H1 (cell line): ENCODE results near the gene JAKMIP1. TPM values are rescaled to one million over a fixed set of nuclear protein-coding genes. Genes with fewer than 3 reads are reported as not detected.

Experiments used
- CTCF ChIA-PET: fragments of 300-600 bp; sonication (Branson Sonifier 250); formaldehyde crosslinking; loops from one replicate; lab custom pipeline; 2021; ENCODE audit not compliant: partially characterized antibody; lab: Charles Lee
- POLR2A ChIA-PET: fragments of 300-600 bp; sonication (Branson Sonifier 250); formaldehyde crosslinking; loops from one replicate; lab custom pipeline; 2021; ENCODE audit warnings: inconsistent platforms; ENCODE audit not compliant: partially characterized antibody; lab: Charles Lee
- DNase-seq, 2 experiments: peaks; one replicate each; pipeline versions ENCODE4 v3.0.0 to v3.0.0-alpha.2; 2010 to 2022; ENCODE audit warnings: low spot score in 2 of 2, low read depth in 1 of 2, mixed read lengths in 1 of 2
- FAIRE-seq: peaks from 2 replicates; lab custom pipeline; 2011; peaks lifted over from hg19 to GRCh38; lab: Jason Lieb, UNC
- H2AFZ ChIP-seq: 2 replicates; pipeline ENCODE4 v1.8.1; 2012; ENCODE audit warnings: low read length, inconsistent platforms
- H2AK5ac ChIP-seq: 2 replicates; pipeline ENCODE4 v1.6.1; 2013; ENCODE audit warnings: low read depth, low read length
- H2BK120ac ChIP-seq: replicated peaks from 2 replicates; pipeline ENCODE3; 2013; ENCODE audit warnings: low read depth, low read length, inconsistent platforms
- H2BK12ac ChIP-seq: 2 replicates; pipeline ENCODE4 v1.6.1; 2013; ENCODE audit warnings: low read depth, low read length
- H2BK15ac ChIP-seq: 2 replicates; pipeline ENCODE4 v1.6.1; 2013; ENCODE audit warnings: low read length
- H2BK20ac ChIP-seq: 2 replicates; pipeline ENCODE4 v1.6.1; 2013; ENCODE audit warnings: low read length
- H2BK5ac ChIP-seq: 2 replicates; pipeline ENCODE4 v1.6.1; 2013; ENCODE audit warnings: low read depth, low read length
- H3K14ac ChIP-seq: 2 replicates; pipeline ENCODE4 v1.6.1; 2013; ENCODE audit warnings: inconsistent platforms; ENCODE audit not compliant: insufficient read length
- H3K18ac ChIP-seq: 2 replicates; pipeline ENCODE4 v1.6.1; 2013; ENCODE audit warnings: low read length; ENCODE audit errors: extremely low read depth
- H3K23ac ChIP-seq: 2 replicates; pipeline ENCODE4 v1.6.1; 2013; ENCODE audit warnings: inconsistent platforms; ENCODE audit not compliant: insufficient read length
- H3K23me2 ChIP-seq: 2 replicates; pipeline ENCODE4 v1.6.1; 2013; ENCODE audit warnings: low read depth, low read length
- H3K27ac ChIP-seq: 2 replicates; pipeline ENCODE4 v1.6.1; 2011; ENCODE audit warnings: low read depth, low read length, inconsistent platforms
- H3K27me3 ChIP-seq, 4 experiments: replicated peaks in 1 of 4; 1 replicate in 1 of 4; 2 replicates in 3 of 4; pipeline versions ENCODE4 v1.6.1 to v1.8.1; 2011 to 2013; ENCODE audit warnings: low read length in 3 of 4, mild to moderate bottlenecking in 3 of 4, inconsistent platforms in 2 of 4, mixed read lengths in 2 of 4, moderate library complexity in 1 of 4; ENCODE audit not compliant: control insufficient read depth in 3 of 4, insufficient read depth in 3 of 4; ENCODE audit errors: extremely low read depth in 1 of 4
- H3K36me3 ChIP-seq, 4 experiments: 2 replicates each; pipeline versions ENCODE4 v1.6.1 to v1.8.1; 2011 to 2013; ENCODE audit warnings: mild to moderate bottlenecking in 4 of 4, low read length in 3 of 4, moderate library complexity in 2 of 4, control low read depth in 1 of 4, inconsistent platforms in 1 of 4; ENCODE audit not compliant: insufficient read depth in 4 of 4, control insufficient read depth in 2 of 4
- H3K4ac ChIP-seq: replicated peaks from 2 replicates; pipeline ENCODE3; 2013; ENCODE audit warnings: low read length, low read depth, mixed read lengths, inconsistent platforms; ENCODE audit not compliant: insufficient read length
- H3K4me1 ChIP-seq, 4 experiments: replicated peaks in 1 of 4; 1 replicate in 1 of 4; 2 replicates in 3 of 4; pipeline versions ENCODE4 v1.6.1 to v1.8.1; 2011 to 2013; ENCODE audit warnings: low read length in 3 of 4, inconsistent platforms in 2 of 4, mixed read lengths in 1 of 4; ENCODE audit not compliant: insufficient read depth in 4 of 4, control insufficient read depth in 3 of 4
- H3K4me2 ChIP-seq, 2 experiments: 2 replicates each; pipeline versions ENCODE4 v1.6.1 to v1.8.1; 2011 to 2013; ENCODE audit warnings: low read depth in 2 of 2, low read length in 2 of 2, control low read depth in 1 of 2, inconsistent platforms in 1 of 2, mild to moderate bottlenecking in 1 of 2; ENCODE audit not compliant: insufficient read depth in 1 of 2
- H3K4me3 ChIP-seq, 4 experiments: fragments of 200-600, 300-600 bp in 1 of 4; sonication (generic), shearing (Covaris generic), sonication (Bioruptor Twin) in 1 of 4; 2 replicates each; pipeline versions ENCODE4 v1.5.1 to v1.8.1; 2011 to 2016; ENCODE audit warnings: low read length in 4 of 4, low read depth in 3 of 4, control low read depth in 2 of 4, inconsistent platforms in 2 of 4, mild to moderate bottlenecking in 2 of 4, mixed read lengths in 1 of 4, moderate library complexity in 1 of 4; ENCODE audit not compliant: insufficient read depth in 2 of 4; ENCODE audit errors: extremely low read depth in 1 of 4
- H3K56ac ChIP-seq: replicated peaks from 2 replicates; pipeline ENCODE3; 2013; ENCODE audit warnings: low read depth, mild to moderate bottlenecking, mixed read lengths, low read length, inconsistent platforms; ENCODE audit not compliant: insufficient read length
- H3K79me1 ChIP-seq: 2 replicates; pipeline ENCODE4 v1.6.1; 2013; ENCODE audit warnings: low read depth, low read length, control low read depth
- H3K79me2 ChIP-seq, 2 experiments: 2 replicates each; pipeline versions ENCODE4 v1.6.1 to v1.8.1; 2012 to 2013; ENCODE audit warnings: low read length in 2 of 2, mild to moderate bottlenecking in 2 of 2, inconsistent platforms in 1 of 2; ENCODE audit not compliant: insufficient read depth in 2 of 2, control insufficient read depth in 1 of 2
- H3K9ac ChIP-seq, 4 experiments: replicated peaks in 1 of 4; 1 replicate in 1 of 4; 2 replicates in 3 of 4; pipeline versions ENCODE4 v1.6.1 to v1.8.1; 2011 to 2013; ENCODE audit warnings: low read depth in 3 of 4, low read length in 3 of 4, control low read depth in 2 of 4, mild to moderate bottlenecking in 2 of 4, moderate library complexity in 2 of 4, inconsistent platforms in 1 of 4; ENCODE audit errors: extremely low read depth in 1 of 4
- H3K9me3 ChIP-seq, 2 experiments: 2 replicates each; pipeline versions ENCODE4 v1.6.1 to v1.8.1; 2012 to 2013; ENCODE audit warnings: mild to moderate bottlenecking in 2 of 2, moderate library complexity in 2 of 2, control low read depth in 1 of 2, inconsistent platforms in 1 of 2, low read depth in 1 of 2, low read length in 1 of 2, mixed read lengths in 1 of 2; ENCODE audit not compliant: insufficient read depth in 2 of 2
- H4K20me1 ChIP-seq, 2 experiments: replicated peaks in 1 of 2; 2 replicates each; pipeline versions ENCODE3 to v1.8.1; 2011 to 2013; ENCODE audit warnings: inconsistent platforms in 2 of 2, low read length in 2 of 2, mild to moderate bottlenecking in 1 of 2; ENCODE audit not compliant: insufficient read depth in 2 of 2, control insufficient read depth in 1 of 2
- H4K5ac ChIP-seq: 2 replicates; pipeline ENCODE4 v1.6.1; 2013; ENCODE audit warnings: low read length, low read depth, mixed read lengths, inconsistent platforms; ENCODE audit not compliant: insufficient read length
- H4K8ac ChIP-seq: 2 replicates; pipeline ENCODE4 v1.8.0; 2013; ENCODE audit warnings: mild to moderate bottlenecking, moderate library complexity, low read length, inconsistent platforms; ENCODE audit not compliant: insufficient read depth; ENCODE audit errors: extremely low read depth
- H4K91ac ChIP-seq: replicated peaks from 2 replicates; pipeline ENCODE3; 2013; ENCODE audit warnings: low read length, mixed read lengths, inconsistent platforms; ENCODE audit not compliant: insufficient read length
- ATF3 ChIP-seq: IDR thresholded peaks from 2 replicates; pipeline ENCODE4 v1.6.1; 2011; ENCODE audit warnings: low read depth, mild to moderate bottlenecking, low read length; ENCODE audit not compliant: insufficient read depth
- CBX5 ChIP-seq: fragments of 300-800, 300-1000 bp; sonication (generic); IDR thresholded peaks from 2 replicates; pipeline ENCODE4 v1.7.1; 2016; ENCODE audit warnings: antibody characterized with exemption, low read length, low read depth
- MAFK ChIP-seq: IDR thresholded peaks from 2 replicates; pipeline ENCODE4 v1.6.1; 2012; ENCODE audit warnings: low read depth, mild to moderate bottlenecking, improper control_type of control experiment, low read length
- MAX ChIP-seq: IDR thresholded peaks from 2 replicates; pipeline ENCODE4 v1.6.1; 2012; ENCODE audit warnings: inconsistent platforms
- SIN3A ChIP-seq, 2 experiments: IDR thresholded peaks in 1 of 2; conservative IDR thresholded peaks in 1 of 2; 2 replicates each; pipeline ENCODE4 v1.6.1; 2011 to 2012; ENCODE audit warnings: low read length in 2 of 2, improper control_type of control experiment in 1 of 2, low read depth in 1 of 2, mild to moderate bottlenecking in 1 of 2
- SP2 ChIP-seq: IDR thresholded peaks from 2 replicates; pipeline ENCODE4 v1.6.1; 2012; ENCODE audit warnings: mild to moderate bottlenecking, low read length, inconsistent platforms
- YY1 ChIP-seq: IDR thresholded peaks from 2 replicates; pipeline ENCODE4 v1.6.1; 2011; ENCODE audit warnings: low read depth, mild to moderate bottlenecking, low read length
- WGBS, 2 experiments: shearing (Covaris generic) in 1 of 2; methylation state at CpG; one replicate each; pipeline versions ENCODE4 v1.1.6 to v1.1.7; 2013 to 2015; ENCODE audit warnings: low lambda C conversion rate in 2 of 2, mixed read lengths in 2 of 2, inconsistent platforms in 1 of 2, low coverage in 1 of 2, missing lambda C conversion rate in 1 of 2; ENCODE audit not compliant: insufficient replicate concordance in 2 of 2, insufficient coverage in 1 of 2, insufficient read length in 1 of 2; ENCODE audit errors: extremely low coverage in 1 of 2, missing lambda C conversion rate in 1 of 2; 5-methylcytosine and 5-hydroxymethylcytosine counted together
- polyA plus RNA-seq, 7 experiments: library from polyadenylated mRNA; depleted of rRNA in 3 of 7; stranded (reverse) in 5 of 7; unstranded in 2 of 7; fragments of >200 nt in 5 of 7; fragments of 200-250 nt in 2 of 7; gene quantifications; 1 replicate in 5 of 7; 2 replicates in 1 of 7; 4 replicates in 1 of 7; pipeline versions ENCODE4 v1.2.1 to v1.2.3, GENCODE V29; 2011 to 2013; ENCODE audit warnings: missing spikeins in 2 of 7, mixed read lengths in 2 of 7
- total RNA-seq: library from RNA; stranded (reverse); fragmentation: NEBNext Ultra II Directional; extraction: Animal tissue kit (Norgen Biotek cat#: 25700); gene quantifications from 2 replicates; pipeline ENCODE4 v1.2.1, GENCODE V29; 2021

Gene JAKMIP1
- total and polyA plus RNA-seq, 2 of the 8 experiments (the other 6 are each of a cell fraction or from before 2014, with no cell fraction given), result 2.5 to 4.4 TPM

DNA sequence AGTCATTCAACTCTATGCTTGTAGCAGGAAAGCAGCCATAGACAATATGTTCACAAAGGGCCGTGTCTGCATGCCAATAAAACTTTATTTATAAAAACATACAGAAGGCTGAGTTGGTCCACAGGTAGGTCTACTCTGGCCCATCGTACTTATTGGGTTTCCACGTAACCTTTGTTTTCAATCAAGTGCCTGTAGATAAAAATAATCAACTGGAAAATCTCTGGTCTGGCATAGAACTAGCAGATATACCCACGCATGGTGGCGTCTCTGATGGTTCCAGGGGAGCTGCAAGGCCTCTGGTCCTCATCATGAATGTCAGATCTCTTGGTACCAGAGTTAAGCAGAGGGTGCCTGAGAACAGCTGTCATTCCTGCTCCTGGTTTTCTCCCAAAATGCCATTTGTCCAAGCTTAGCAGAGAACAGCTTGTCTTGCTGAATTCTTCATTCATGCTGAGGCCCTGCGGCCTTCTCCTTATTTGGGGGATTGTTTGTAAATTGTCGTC lies 31.4 kb upstream of the JAKMIP1 start:
- no peak overlapping the region for H2BK5ac ChIP-seq
- no peak overlapping the region for H3K27ac ChIP-seq
- H2BK120ac ChIP-seq, result no peak overlapping the region
- H3K4me2 ChIP-seq, result no peak overlapping the region
- no peak overlapping the region for H2AFZ ChIP-seq
- H3K4me3 ChIP-seq, result no peak overlapping the region
- H4K5ac ChIP-seq, result no peak overlapping the region
- no peak overlapping the region for H3K9ac ChIP-seq
- no peaks in the 10 kb centered on the region for H3K79me2 ChIP-seq
- no peak overlapping the region for H2BK12ac ChIP-seq
- no peak overlapping the region for H2BK20ac ChIP-seq
- H2AK5ac ChIP-seq, result no peak overlapping the region
- no peaks in the 10 kb centered on the region for H3K36me3 ChIP-seq
- no peak overlapping the region for H3K14ac ChIP-seq
- no peaks in the 10 kb centered on the region for H3K9me3 ChIP-seq
- WGBS, 2 experiments, result 87% methylated on average over 7 of the region's 7 CpGs; no CpG with 5 or more reads in 1 of the 2 experiments
- H4K8ac ChIP-seq, result no peak overlapping the region
- DNase-seq (no peak), FAIRE-seq (no peak)
- ChIA-PET CTCF (interaction anchor here (1.1 to 1.5 kb wide), 2 partner anchors 19 to 234 kb away, joined by 3 to 7 read pairs; no protein-coding TSS in a partner anchor), POLR2A (no interaction called here)
- H3K23ac ChIP-seq, result no peak overlapping the region
- no peaks in the 10 kb centered on the region for H3K27me3 ChIP-seq
- H3K56ac ChIP-seq, result no peak overlapping the region
- peaks cover 2% of the 10 kb centered on the region; the same call in 1 of the 2 replicates for H3K23me2 ChIP-seq
- no peak overlapping the region for H3K18ac ChIP-seq
- H3K4ac ChIP-seq, result no peak overlapping the region
- no peak overlapping the region for H4K91ac ChIP-seq
- H3K4me1 ChIP-seq, result no peaks in the 10 kb centered on the region; a peak in 1 of 7 replicates
- H2BK15ac ChIP-seq, result no peak overlapping the region
- no peaks in the 10 kb centered on the region for H3K79me1 ChIP-seq
- H4K20me1 ChIP-seq, result no peaks in the 10 kb centered on the region
- TF ChIP-seq SIN3A (conservative IDR thresholded peaks at IDR 0.05 in 1 of 2, IDR thresholded peaks at IDR 0.05 in 1 of 2; ENCODE audit: low read depth in 1 of 2, low read length in 2 of 2) (no peak), SP2 (no peak), MAX (no peak), YY1 (no peak), ATF3 (no peak), CBX5 (no peak), MAFK (no peak)
